Measurements from ENCODE around the gene GPR89A.
"Not testable (repeated sequence)": the region's sequence is repeated elsewhere in the genome, so short reads cannot be mapped to it uniquely, and the experiment has no call there.

DNA sequence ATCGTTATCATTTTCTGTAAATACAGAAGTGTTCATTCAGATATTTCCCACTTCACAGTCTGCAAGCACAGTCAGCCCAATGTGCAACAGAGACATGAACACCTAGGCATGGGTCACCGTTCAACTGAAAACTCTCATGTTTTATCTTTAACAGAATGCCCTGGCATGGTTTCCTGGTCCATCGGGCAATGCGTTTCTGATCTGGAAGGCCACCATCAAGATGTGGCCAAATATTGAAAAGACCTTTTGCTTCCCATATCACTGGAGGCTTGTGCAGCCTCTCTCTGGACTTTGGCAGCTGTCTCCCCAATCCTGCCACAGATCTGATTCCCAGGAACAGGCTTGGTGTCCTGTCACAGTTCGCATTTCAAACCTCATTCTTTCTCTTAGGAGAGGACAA, 21.0 kb upstream of the GPR89A start:
- TF ChIP-seq, protein P1, sequence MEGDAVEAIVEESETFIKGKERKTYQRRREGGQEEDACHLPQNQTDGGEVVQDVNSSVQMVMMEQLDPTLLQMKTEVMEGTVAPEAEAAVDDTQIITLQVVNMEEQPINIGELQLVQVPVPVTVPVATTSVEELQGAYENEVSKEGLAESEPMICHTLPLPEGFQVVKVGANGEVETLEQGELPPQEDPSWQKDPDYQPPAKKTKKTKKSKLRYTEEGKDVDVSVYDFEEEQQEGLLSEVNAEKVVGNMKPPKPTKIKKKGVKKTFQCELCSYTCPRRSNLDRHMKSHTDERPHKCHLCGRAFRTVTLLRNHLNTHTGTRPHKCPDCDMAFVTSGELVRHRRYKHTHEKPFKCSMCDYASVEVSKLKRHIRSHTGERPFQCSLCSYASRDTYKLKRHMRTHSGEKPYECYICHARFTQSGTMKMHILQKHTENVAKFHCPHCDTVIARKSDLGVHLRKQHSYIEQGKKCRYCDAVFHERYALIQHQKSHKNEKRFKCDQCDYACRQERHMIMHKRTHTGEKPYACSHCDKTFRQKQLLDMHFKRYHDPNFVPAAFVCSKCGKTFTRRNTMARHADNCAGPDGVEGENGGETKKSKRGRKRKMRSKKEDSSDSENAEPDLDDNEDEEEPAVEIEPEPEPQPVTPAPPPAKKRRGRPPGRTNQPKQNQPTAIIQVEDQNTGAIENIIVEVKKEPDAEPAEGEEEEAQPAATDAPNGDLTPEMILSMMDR (IDR thresholded peaks at IDR 0.05; ENCODE audit: low read depth, low read length): not testable (repeated sequence)
- not testable (repeated sequence) for TF ChIP-seq POLR2A (IDR thresholded peaks at IDR 0.05; ENCODE audit: extremely low read depth, insufficient read length); MAX (IDR thresholded peaks at IDR 0.05; ENCODE audit: low read depth, low read length)

Measured in NB4 (cell line).